Mesenchymal stem cell (in vitro differentiated cells and primary cell): ENCODE results near the gene HOXB1.

ENCODE experiments used
- DNase-seq: peaks from one replicate; pipeline ENCODE4 v3.0.0-alpha.2; 2013
- H2AFZ ChIP-seq: one replicate; pipeline ENCODE4 v1.6.1; 2013; ENCODE audit warnings: low read depth, mild to moderate bottlenecking, control low read depth, inconsistent platforms, low read length, moderate library complexity
- H2AK5ac ChIP-seq: 2 replicates; pipeline ENCODE4 v1.6.1; 2013; ENCODE audit warnings: low read length, moderate library complexity, mild to moderate bottlenecking, inconsistent platforms; ENCODE audit not compliant: severe bottlenecking
- H2BK120ac ChIP-seq: one replicate; pipeline ENCODE4 v1.6.1; 2013; ENCODE audit warnings: low read depth, mild to moderate bottlenecking, inconsistent platforms, low read length, moderate library complexity
- H2BK12ac ChIP-seq, 2 experiments: one replicate each; pipeline ENCODE4 v1.6.1; 2013; ENCODE audit warnings: inconsistent platforms in 2 of 2, low read length in 2 of 2, mild to moderate bottlenecking in 2 of 2, moderate library complexity in 2 of 2, control low read depth in 1 of 2
- H2BK15ac ChIP-seq: one replicate; pipeline ENCODE4 v1.6.1; 2013; ENCODE audit warnings: mild to moderate bottlenecking, low read depth, inconsistent platforms; ENCODE audit not compliant: poor library complexity, severe bottlenecking
- H2BK5ac ChIP-seq: 2 replicates; pipeline ENCODE4 v1.6.1; 2013; ENCODE audit warnings: low read depth, mild to moderate bottlenecking, low read length, control low read depth, inconsistent platforms; ENCODE audit not compliant: poor library complexity, severe bottlenecking
- H3K14ac ChIP-seq, 2 experiments: one replicate each; pipeline ENCODE4 v1.6.1; 2013; ENCODE audit warnings: inconsistent platforms in 2 of 2, low read length in 2 of 2, control low read depth in 1 of 2, mild to moderate bottlenecking in 1 of 2, moderate library complexity in 1 of 2
- H3K18ac ChIP-seq, 2 experiments: one replicate each; pipeline ENCODE4 v1.6.1; 2013; ENCODE audit warnings: inconsistent platforms in 2 of 2, low read length in 2 of 2, control low read depth in 1 of 2, low read depth in 1 of 2, mild to moderate bottlenecking in 1 of 2
- H3K23ac ChIP-seq, 2 experiments: one replicate each; pipeline ENCODE4 v1.6.1; 2013; ENCODE audit warnings: inconsistent platforms in 2 of 2, low read length in 2 of 2, mild to moderate bottlenecking in 2 of 2, moderate library complexity in 2 of 2, control low read depth in 1 of 2
- H3K27ac ChIP-seq: 2 replicates; pipeline ENCODE4 v1.5.1; 2013; ENCODE audit warnings: mild to moderate bottlenecking, moderate library complexity, low read length, control low read depth, inconsistent platforms; ENCODE audit not compliant: poor library complexity, severe bottlenecking
- H3K27me3 ChIP-seq, 2 experiments: 2 replicates each; pipeline versions ENCODE4 v1.6.1 to v1.7.0; 2013; ENCODE audit warnings: low read length in 2 of 2, mild to moderate bottlenecking in 2 of 2, moderate library complexity in 2 of 2, control low read depth in 1 of 2, inconsistent platforms in 1 of 2; ENCODE audit not compliant: control insufficient read depth in 1 of 2, insufficient read depth in 1 of 2
- H3K36me3 ChIP-seq, 2 experiments: 2 replicates each; pipeline versions ENCODE4 v1.6.1 to v1.7.0; 2013; ENCODE audit warnings: low read length in 2 of 2, control low read depth in 1 of 2, inconsistent platforms in 1 of 2, low read depth in 1 of 2, mild to moderate bottlenecking in 1 of 2; ENCODE audit not compliant: insufficient read depth in 2 of 2, control insufficient read depth in 1 of 2
- H3K4ac ChIP-seq, 2 experiments: one replicate each; pipeline ENCODE4 v1.6.1; 2013; ENCODE audit warnings: inconsistent platforms in 2 of 2, low read length in 2 of 2, mild to moderate bottlenecking in 2 of 2, moderate library complexity in 2 of 2, control low read depth in 1 of 2, low read depth in 1 of 2
- H3K4me1 ChIP-seq: 2 replicates; pipeline ENCODE4 v1.6.1; 2013; ENCODE audit warnings: low read depth, low read length, control low read depth; ENCODE audit not compliant: control insufficient read depth, insufficient read depth
- H3K4me2 ChIP-seq: 2 replicates; pipeline ENCODE4 v1.6.1; 2013; ENCODE audit warnings: low read length, mild to moderate bottlenecking, inconsistent platforms; ENCODE audit not compliant: poor library complexity, severe bottlenecking
- H3K4me3 ChIP-seq, 2 experiments: 2 replicates each; pipeline versions ENCODE4 v1.5.1 to v1.7.0; 2013; ENCODE audit warnings: low read length in 2 of 2, mild to moderate bottlenecking in 2 of 2, control low read depth in 1 of 2, low read depth in 1 of 2; ENCODE audit not compliant: insufficient read depth in 1 of 2
- H3K79me1 ChIP-seq: replicated peaks from 2 replicates; pipeline ENCODE4 v1.6.1; 2013; ENCODE audit warnings: mild to moderate bottlenecking, control low read depth, low read length, inconsistent platforms; ENCODE audit not compliant: poor library complexity, severe bottlenecking
- H3K9ac ChIP-seq: 2 replicates; pipeline ENCODE4 v1.7.0; 2013; ENCODE audit warnings: mild to moderate bottlenecking, low read length, moderate library complexity
- H3K9me3 ChIP-seq: 2 replicates; pipeline ENCODE4 v1.7.0; 2013; ENCODE audit warnings: mild to moderate bottlenecking, low read length; ENCODE audit not compliant: control insufficient read depth
- H4K8ac ChIP-seq: one replicate; pipeline ENCODE4 v1.6.1; 2013; ENCODE audit warnings: inconsistent platforms, mild to moderate bottlenecking, low read length, moderate library complexity
- H4K91ac ChIP-seq: one replicate; pipeline ENCODE4 v1.6.1; 2013; ENCODE audit warnings: mild to moderate bottlenecking, low read length, inconsistent platforms
- WGBS: methylation state at CpG from one replicate; pipeline ENCODE4 v1.1.7; 2013; ENCODE audit warnings: mixed read lengths; 5-methylcytosine and 5-hydroxymethylcytosine counted together

Gene HOXB1

GRCh38 chr17:48546924-48547807, 16.4 kb upstream of the HOXB1 start:
- Histone ChIP-seq H2BK15ac (no peak overlapping the region), H3K27me3 (no peaks in the 10 kb centered on the region), H4K8ac (peak overlapping the region; percentile 88), H3K14ac (peak overlapping the region in 1 of 2 experiments; percentile 6), H2AFZ (no peak overlapping the region), H2AK5ac (peak overlapping the region; percentile 64), H2BK120ac (peak overlapping the region; percentile 87), H3K4me1 (peaks cover 28% of the 10 kb centered on the region), H3K9ac (peak overlapping the region; percentile 100), H2BK5ac (no peak overlapping the region), H3K27ac (peak overlapping the region; percentile 93), H3K4ac (peak overlapping the region; percentile 85 to 88), H3K79me1 (no peaks in the 10 kb centered on the region), H3K4me3 (peak overlapping the region in 1 of 2 experiments; percentile 97), H2BK12ac (peak overlapping the region; percentile 60 to 62), H3K36me3 (peaks cover 34 to 42% of the 10 kb centered on the region in 2 experiments), H4K91ac (peak overlapping the region; percentile 91), H3K23ac (no peak overlapping the region), H3K4me2 (peak overlapping the region; percentile 78), H3K18ac (peak overlapping the region; percentile 83 to 94), H3K9me3 (no peaks in the 10 kb centered on the region)
- peak; percentile 80 for DNase-seq
- 3% methylated on average over 7 of the region's 10 CpGs for WGBS

- Histone ChIP-seq H4K91ac (peak overlapping the region; percentile 91), H3K14ac (peak overlapping the region in 1 of 2 experiments; percentile 6), H3K27me3 (no peaks in the 10 kb centered on the region), H3K9ac (peak overlapping the region; percentile 100), H3K23ac (no peak overlapping the region), H4K8ac (peak overlapping the region; percentile 88), H2BK12ac (peak overlapping the region; percentile 60 to 62), H3K36me3 (peaks cover 31 to 35% of the 10 kb centered on the region in 2 experiments), H2BK5ac (peak overlapping the region; percentile 53), H2AK5ac (peak overlapping the region; percentile 64), H2BK15ac (peak overlapping the region; percentile 54), H3K4me2 (peak overlapping the region; percentile 78), H3K18ac (peak overlapping the region; percentile 83 to 94), H3K9me3 (no peaks in the 10 kb centered on the region), H3K4me1 (peaks cover 25% of the 10 kb centered on the region), H2AFZ (no peak overlapping the region), H3K27ac (peak overlapping the region; percentile 93), H3K79me1 (no peaks in the 10 kb centered on the region), H3K4ac (peak overlapping the region; percentile 22 to 85), H2BK120ac (peak overlapping the region; percentile 87), H3K4me3 (peak overlapping the region in 1 of 2 experiments; percentile 97)
- DNase-seq = peak; percentile 76
- WGBS = 4% methylated on average over 7 of the region's 10 CpGs
Measured at GRCh38 chr17:48546137-48546923, 15.5 kb upstream of the HOXB1 start.

DNA sequence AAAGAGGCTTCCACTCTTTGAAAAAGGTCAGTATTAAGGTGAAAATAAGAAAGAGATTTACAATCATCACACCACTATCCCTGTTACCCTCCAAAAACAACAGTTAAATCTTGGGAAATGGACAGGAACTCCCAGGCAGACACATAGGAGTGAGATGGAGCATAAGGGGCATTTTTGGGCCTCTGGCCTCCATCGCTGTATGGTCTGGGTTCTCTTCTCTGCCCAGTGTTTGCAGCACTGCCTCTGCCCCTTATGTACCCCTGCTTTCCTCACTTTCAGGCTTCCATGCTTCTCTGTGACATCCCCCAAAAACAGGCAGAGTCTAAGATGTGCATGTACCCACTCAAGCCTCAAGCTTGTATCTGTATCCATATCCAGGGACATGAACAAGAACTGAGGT, 14.7 kb upstream of the HOXB1 start:
- Histone ChIP-seq H3K27me3 (no peaks in the 10 kb centered on the region), H2BK5ac (no peak overlapping the region), H3K14ac (peak overlapping the region in 1 of 2 experiments; percentile 68), H3K27ac (peak overlapping the region; percentile 99), H3K4me3 (peak overlapping the region in 1 of 2 experiments; percentile 97), H3K4me2 (peak overlapping the region; percentile 9), H2AFZ (no peak overlapping the region), H2AK5ac (peak overlapping the region; percentile 73), H3K9ac (peak overlapping the region; percentile 100), H3K79me1 (no peaks in the 10 kb centered on the region), H3K4ac (peak overlapping the region in 1 of 2 experiments; percentile 97), H4K8ac (no peak overlapping the region), H3K23ac (peak overlapping the region in 1 of 2 experiments; percentile 89), H2BK12ac (peak overlapping the region; percentile 22 to 97), H2BK15ac (no peak overlapping the region), H3K18ac (peak overlapping the region; percentile 1 to 86), H4K91ac (no peak overlapping the region), H3K9me3 (no peaks in the 10 kb centered on the region), H2BK120ac (no peak overlapping the region), H3K4me1 (peaks cover 23% of the 10 kb centered on the region), H3K36me3 (peaks cover 24 to 34% of the 10 kb centered on the region in 2 experiments)
- WGBS = 75% methylated on average over 1 of the region's 1 CpG
- DNase-seq = peak; percentile 40
